Left colon (tissue), 2 donors: ENCODE measurements around the gene SOX9. TPM values are rescaled to one million over a fixed set of nuclear protein-coding genes. Genes with fewer than 3 reads are reported as not detected.

Experiments
- ATAC-seq: fragments of 200-7000 bp; cut with Tn5 transposase; one replicate; pipeline ENCODE4 v1.9.1; 2020; ENCODE audit warnings: mild to moderate bottlenecking, moderate library complexity
- DNase-seq, 2 donors: peaks; one replicate each; pipeline ENCODE4 v3.0.0-alpha.2; 2020
- intact Hi-C, 2 donors: fragments of 100-400 bp; cut with DNase I in 1 of 2; cut with micrococcal nuclease in 1 of 2; formaldehyde crosslinking; loops; one replicate each; pipeline versions ENCODE4 v1.11.2 to v1.14.0; 2022; cut with DNase I, micrococcal nuclease
- total RNA-seq, 2 donors: library from RNA; stranded (reverse); fragmentation: NEBNext Ultra II Directional; extraction: Animal tissue kit (Norgen Biotek cat#: 25700); gene quantifications; one replicate each; pipeline ENCODE4 v1.2.1, GENCODE V29; 2021
- donor health status: DM: no; HTN: no; CAD: no.
- donor health status: DM: yes; HTN: yes; CAD: no.

Gene SOX9
- total RNA-seq, 2 donors from 2014 or later, result 41.1 to 49.7 TPM

GRCh38 chr17:72145562-72145961 is 24.7 kb downstream of the SOX9 start:
- intact Hi-C loops, result no loop called here
- ATAC-seq, result no peak

GRCh38 chr17:72145962-72146361 is 25.1 kb downstream of the SOX9 start:
- intact Hi-C loops, result no loop called here
- DNase-seq (no peak), ATAC-seq (no peak)

More at GRCh38 chr17:72145562-72145961, 24.7 kb downstream of the SOX9 start:
- no peak for DNase-seq

GRCh38 chr17:72146371-72146770 is 25.6 kb downstream of the SOX9 start:
- ATAC-seq, result no peak
- intact Hi-C loops, result no loop called here

GRCh38 chr17:72150632-72151460 is 30.0 kb downstream of the SOX9 start:
- intact Hi-C loops, result no loop called here
- no peak for ATAC-seq

More at GRCh38 chr17:72146371-72146770, 25.6 kb downstream of the SOX9 start:
- DNase-seq, result no peak

GRCh38 chr17:72151565-72152386 is 31.0 kb downstream of the SOX9 start:
- peak; percentile 19 to 61 for DNase-seq
- ATAC-seq, result peak; percentile 92
- intact Hi-C loops, result no loop called here

More at GRCh38 chr17:72150632-72151460, 30.0 kb downstream of the SOX9 start:
- DNase-seq, result no peak

- ATAC-seq, result no peak
- DNase-seq, result no peak
- intact Hi-C loops, result no loop called here
Measured at GRCh38 chr17:72152387-72152929, 31.6 kb downstream of the SOX9 start.

GRCh38 chr17:72158895-72159885 is 38.4 kb downstream of the SOX9 start:
- no peak for DNase-seq
- ATAC-seq, result no peak
- intact Hi-C loops, result no loop called here

GRCh38 chr17:72162569-72162968 is 41.7 kb downstream of the SOX9 start:
- ATAC-seq (no peak), DNase-seq (no peak)
- intact Hi-C loops, result no loop called here

- ATAC-seq, result no peak
- intact Hi-C loops, result no loop called here
Measured at GRCh38 chr17:72163474-72163873, 42.7 kb downstream of the SOX9 start.

GRCh38 chr17:72164158-72164739 is 43.4 kb downstream of the SOX9 start:
- DNase-seq (no peak), ATAC-seq (no peak)
- intact Hi-C loops, result no loop called here

More at GRCh38 chr17:72163474-72163873, 42.7 kb downstream of the SOX9 start:
- DNase-seq, result no peak

GRCh38 chr17:72165192-72165866 is 44.5 kb downstream of the SOX9 start:
- DNase-seq, result no peak
- ATAC-seq, result no peak
- intact Hi-C loops, result no loop called here

GRCh38 chr17:72165867-72166439 is 45.1 kb downstream of the SOX9 start:
- DNase-seq (no peak), ATAC-seq (no peak)
- intact Hi-C loops, result no loop called here

- ATAC-seq, result peak; percentile 65
- no peak for DNase-seq
- intact Hi-C loops, result no loop called here
Measured at GRCh38 chr17:72167593-72167992, 46.8 kb downstream of the SOX9 start.

GRCh38 chr17:72169823-72170222 is 49.0 kb downstream of the SOX9 start:
- intact Hi-C loops, result no loop called here
- no peak for ATAC-seq
- DNase-seq, result no peak

- ATAC-seq (peak; percentile 6), DNase-seq (no peak)
- intact Hi-C loops, result no loop called here
Measured at GRCh38 chr17:72171703-72172667, 51.2 kb downstream of the SOX9 start.

- intact Hi-C loops, result no loop called here
- DNase-seq, result no peak
- ATAC-seq, result no peak
Measured at GRCh38 chr17:72173499-72174116, 52.8 kb downstream of the SOX9 start.
